Upper lobe of left lung (tissue), 6 donors: Measurements from ENCODE around the gene PTPRG. TPM values are rescaled to one million over a fixed set of nuclear protein-coding genes. Genes with fewer than 3 reads are reported as not detected.

Source experiments
- ATAC-seq, 2 donors: fragments of 200-7000 bp; cut with Tn5 transposase; one replicate each; pipeline ENCODE4 v1.9.1; 2022; ENCODE audit warnings: mild to moderate bottlenecking in 2 of 2, moderate library complexity in 2 of 2; ENCODE audit not compliant: low FRiP score in 2 of 2
- DNase-seq, 2 donors: peaks; one replicate each; pipeline ENCODE4 v3.0.0-alpha.2; 2019 to 2020
- H3K27ac ChIP-seq, 4 donors: fragments of 200-600 bp; sonication (generic); one replicate each; pipeline ENCODE4 v1.5.1; 2016 to 2019
- H3K27me3 ChIP-seq, 4 donors: fragments of 200-600 bp; sonication (generic); one replicate each; pipeline ENCODE4 v1.5.1; 2017 to 2019
- H3K36me3 ChIP-seq, 4 donors: fragments of 200-600 bp; sonication (generic); one replicate each; pipeline ENCODE4 v1.5.1; 2016 to 2019
- H3K4me1 ChIP-seq, 4 donors: fragments of 200-600 bp; sonication (generic); one replicate each; pipeline ENCODE4 v1.5.1; 2018 to 2019
- H3K4me3 ChIP-seq, 4 donors: fragments of 200-600 bp; sonication (generic); one replicate each; pipeline ENCODE4 v1.5.1; 2017 to 2019; ENCODE audit warnings: mild to moderate bottlenecking in 2 of 4, moderate library complexity in 1 of 4
- H3K9me3 ChIP-seq, 4 donors: fragments of 200-600 bp; sonication (generic); one replicate each; pipeline ENCODE4 v1.5.1; 2018 to 2019
- EP300 ChIP-seq, 4 donors: sonication (generic); formaldehyde crosslinking; IDR thresholded peaks; one replicate each; pipeline ENCODE4 v1.5.1; 2017; ENCODE audit warnings: antibody characterized with exemption in 4 of 4, control low read depth in 2 of 4
- POLR2A ChIP-seq, 4 donors: fragments of 450-650 bp; IDR thresholded peaks; one replicate each; pipeline ENCODE4 v1.5.1; 2016 to 2017; ENCODE audit warnings: antibody characterized with exemption in 4 of 4, mild to moderate bottlenecking in 2 of 4
- POLR2AphosphoS5 ChIP-seq, 2 donors: sonication (generic); formaldehyde crosslinking; IDR thresholded peaks; one replicate each; pipeline ENCODE4 v1.5.1; 2017; ENCODE audit warnings: antibody characterized with exemption in 2 of 2
- WGBS, 2 donors: methylation state at CpG; one replicate each; pipeline ENCODE4 v1.1.5; 2017 to 2018; 5-methylcytosine and 5-hydroxymethylcytosine counted together
- total RNA-seq, 6 donors: library from RNA; depleted of rRNA in 4 of 6; stranded (reverse); fragments of >200 nt in 4 of 6; gene quantifications; one replicate each; pipeline versions ENCODE4 v1.1.0 to v1.2.1, GENCODE V29; 2016 to 2021
- TF ChIP-seq, protein P1 (sequence below), 6 experiments: fragments of 450-650 bp in 4 of 6; fragments of 200-600 bp in 2 of 6; sonication (generic) in 2 of 6; IDR thresholded peaks; one replicate each; pipeline ENCODE4 v1.5.1; 2016 to 2019; ENCODE audit warnings: antibody characterized with exemption in 6 of 6
- donor health status: DM: no; HTN: no; CAD: no; lungs with moderate emphysema.
- donor health status: DM: no; HTN: yes; CAD: no; lungs with severe emphysema.

The PTPRG gene
- total RNA-seq, 6 donors from 2014 or later = 58.7 to 101 (median 68.8) TPM

- Histone ChIP-seq H3K27ac (no peak overlapping the region), H3K9me3 (no peaks in the 10 kb centered on the region), H3K4me1 (peaks cover 0 to 5% (median 0%) of the 10 kb centered on the region in 4 donors), H3K4me3 (no peak overlapping the region), H3K36me3 (peaks cover 0 to 14% (median 0%) of the 10 kb centered on the region in 4 donors), H3K27me3 (no peaks in the 10 kb centered on the region)
- DNase-seq = no peak
- ATAC-seq = no peak
- TF ChIP-seq, protein P1, sequence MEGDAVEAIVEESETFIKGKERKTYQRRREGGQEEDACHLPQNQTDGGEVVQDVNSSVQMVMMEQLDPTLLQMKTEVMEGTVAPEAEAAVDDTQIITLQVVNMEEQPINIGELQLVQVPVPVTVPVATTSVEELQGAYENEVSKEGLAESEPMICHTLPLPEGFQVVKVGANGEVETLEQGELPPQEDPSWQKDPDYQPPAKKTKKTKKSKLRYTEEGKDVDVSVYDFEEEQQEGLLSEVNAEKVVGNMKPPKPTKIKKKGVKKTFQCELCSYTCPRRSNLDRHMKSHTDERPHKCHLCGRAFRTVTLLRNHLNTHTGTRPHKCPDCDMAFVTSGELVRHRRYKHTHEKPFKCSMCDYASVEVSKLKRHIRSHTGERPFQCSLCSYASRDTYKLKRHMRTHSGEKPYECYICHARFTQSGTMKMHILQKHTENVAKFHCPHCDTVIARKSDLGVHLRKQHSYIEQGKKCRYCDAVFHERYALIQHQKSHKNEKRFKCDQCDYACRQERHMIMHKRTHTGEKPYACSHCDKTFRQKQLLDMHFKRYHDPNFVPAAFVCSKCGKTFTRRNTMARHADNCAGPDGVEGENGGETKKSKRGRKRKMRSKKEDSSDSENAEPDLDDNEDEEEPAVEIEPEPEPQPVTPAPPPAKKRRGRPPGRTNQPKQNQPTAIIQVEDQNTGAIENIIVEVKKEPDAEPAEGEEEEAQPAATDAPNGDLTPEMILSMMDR (IDR thresholded peaks at IDR 0.05) = no peak
- TF ChIP-seq EP300 (IDR thresholded peaks at IDR 0.05) (no peak), POLR2AphosphoS5 (IDR thresholded peaks at IDR 0.05) (no peak), POLR2A (IDR thresholded peaks at IDR 0.05) (no peak)
- 87 to 97% methylated on average over 11 to 12 of the region's 12 CpGs for WGBS, 2 donors
These were observed 681.6 kb downstream of the PTPRG start for GRCh38 chr3:62242831-62243509.

GRCh38 chr3:62246094-62246493 is 684.7 kb downstream of the PTPRG start:
- H3K27ac ChIP-seq = no peak overlapping the region
- no peak overlapping the region for H3K4me3 ChIP-seq
- 29 to 43% methylated on average over 2 of the region's 2 CpGs for WGBS, 2 donors
- H3K9me3 ChIP-seq = no peaks in the 10 kb centered on the region
- H3K36me3 ChIP-seq = peaks cover 0 to 14% (median 0%) of the 10 kb centered on the region in 4 donors
- TF ChIP-seq EP300 (IDR thresholded peaks at IDR 0.05) = no peak
- TF ChIP-seq, protein P1 (IDR thresholded peaks at IDR 0.05) = no peak
- TF ChIP-seq POLR2A (IDR thresholded peaks at IDR 0.05) = no peak
- no peak for TF ChIP-seq POLR2AphosphoS5 (IDR thresholded peaks at IDR 0.05)
- H3K4me1 ChIP-seq = peaks cover 0 to 16% (median 4%) of the 10 kb centered on the region in 4 donors
- H3K27me3 ChIP-seq = no peaks in the 10 kb centered on the region
- DNase-seq (no peak), ATAC-seq (no peak)

DNA sequence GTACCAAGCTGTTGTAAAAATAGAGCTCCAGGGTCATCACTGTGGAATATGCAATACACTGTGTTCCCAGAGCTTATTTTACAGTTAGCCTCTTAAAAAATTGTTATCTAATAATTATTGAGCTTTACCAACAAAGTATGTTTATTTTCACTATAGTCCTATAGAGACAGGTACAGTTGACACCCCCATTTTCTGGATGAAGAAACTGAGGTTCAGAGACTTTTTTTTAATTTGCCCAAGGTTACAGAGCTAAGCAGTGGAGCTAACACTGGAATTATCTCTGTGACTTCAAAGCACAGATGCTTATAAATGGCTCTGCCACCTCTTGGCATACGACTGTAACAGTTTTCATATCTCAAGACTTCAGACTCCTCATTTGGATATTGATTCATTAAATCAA is 685.6 kb downstream of the PTPRG start:
- ATAC-seq (no peak), DNase-seq (no peak)
- Histone ChIP-seq H3K9me3 (no peaks in the 10 kb centered on the region), H3K27ac (no peak overlapping the region), H3K36me3 (peaks cover 0 to 14% (median 0%) of the 10 kb centered on the region in 4 donors), H3K4me3 (no peak overlapping the region), H3K4me1 (peaks cover 0 to 16% (median 4%) of the 10 kb centered on the region in 4 donors), H3K27me3 (no peaks in the 10 kb centered on the region)
- TF ChIP-seq POLR2A (IDR thresholded peaks at IDR 0.05) (no peak), POLR2AphosphoS5 (IDR thresholded peaks at IDR 0.05) (no peak), EP300 (IDR thresholded peaks at IDR 0.05) (no peak)
- TF ChIP-seq, protein P1 (IDR thresholded peaks at IDR 0.05) = no peak
- WGBS, 2 donors = 90 to 94% methylated on average over 1 of the region's 1 CpG

GRCh38 chr3:62248734-62249483 is 687.5 kb downstream of the PTPRG start:
- peak overlapping the region in 2 of 4 donors; percentile 19 to 24 for H3K27ac ChIP-seq
- peaks cover 0 to 19% (median 6%) of the 10 kb centered on the region in 4 donors for H3K4me1 ChIP-seq
- TF ChIP-seq, protein P1 (IDR thresholded peaks at IDR 0.05) = no peak
- TF ChIP-seq POLR2A (IDR thresholded peaks at IDR 0.05) (no peak), EP300 (IDR thresholded peaks at IDR 0.05) (no peak), POLR2AphosphoS5 (IDR thresholded peaks at IDR 0.05) (no peak)
- 80 to 84% methylated on average over 1 of the region's 1 CpG for WGBS, 2 donors
- ATAC-seq (peak; percentile 52 to 88), DNase-seq (peak in 1 of 2 donors; percentile 26)
- H3K36me3 ChIP-seq = peaks cover 0 to 4% (median 0%) of the 10 kb centered on the region in 4 donors
- H3K4me3 ChIP-seq = no peak overlapping the region
- H3K9me3 ChIP-seq = no peaks in the 10 kb centered on the region
- H3K27me3 ChIP-seq = no peaks in the 10 kb centered on the region
